Uterus (tissue), 2 donors: ENCODE results near the gene NOTUM.

ENCODE experiments used
- POLR2A ChIP-seq, 2 donors: fragments of 450-650 bp; IDR thresholded peaks; one replicate each; pipeline ENCODE4 v1.6.1; 2016; ENCODE audit warnings: antibody characterized with exemption in 2 of 2, mild to moderate bottlenecking in 1 of 2, moderate library complexity in 1 of 2
- TF ChIP-seq, protein P1 (sequence below), 4 experiments: fragments of 200-600 bp in 2 of 4; fragments of 450-650 bp in 2 of 4; sonication (generic) in 2 of 4; IDR thresholded peaks; one replicate each; pipeline ENCODE4 v1.5.1; 2016 to 2019; ENCODE audit warnings: antibody characterized with exemption in 4 of 4, mild to moderate bottlenecking in 2 of 4, moderate library complexity in 1 of 4

DNA sequence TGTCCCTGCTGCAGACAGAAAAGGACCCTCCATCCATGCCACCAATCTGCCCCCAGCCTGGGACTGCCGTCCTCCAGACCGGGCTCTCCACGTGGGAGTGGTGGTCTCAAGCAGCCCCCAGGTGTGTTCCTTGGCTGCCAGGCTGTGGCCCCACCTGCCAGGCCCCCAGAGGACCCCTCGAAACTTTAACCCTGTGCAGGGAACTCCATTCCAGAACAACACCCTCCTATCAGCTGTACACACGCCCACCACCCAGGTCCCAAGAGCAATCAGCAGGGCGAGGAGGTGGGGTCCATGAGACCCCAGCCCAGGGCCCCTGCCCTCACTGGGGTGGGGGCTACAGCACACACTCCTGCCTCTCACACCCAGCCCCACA, 25.3 kb downstream of the NOTUM start:
- TF ChIP-seq, protein P1, sequence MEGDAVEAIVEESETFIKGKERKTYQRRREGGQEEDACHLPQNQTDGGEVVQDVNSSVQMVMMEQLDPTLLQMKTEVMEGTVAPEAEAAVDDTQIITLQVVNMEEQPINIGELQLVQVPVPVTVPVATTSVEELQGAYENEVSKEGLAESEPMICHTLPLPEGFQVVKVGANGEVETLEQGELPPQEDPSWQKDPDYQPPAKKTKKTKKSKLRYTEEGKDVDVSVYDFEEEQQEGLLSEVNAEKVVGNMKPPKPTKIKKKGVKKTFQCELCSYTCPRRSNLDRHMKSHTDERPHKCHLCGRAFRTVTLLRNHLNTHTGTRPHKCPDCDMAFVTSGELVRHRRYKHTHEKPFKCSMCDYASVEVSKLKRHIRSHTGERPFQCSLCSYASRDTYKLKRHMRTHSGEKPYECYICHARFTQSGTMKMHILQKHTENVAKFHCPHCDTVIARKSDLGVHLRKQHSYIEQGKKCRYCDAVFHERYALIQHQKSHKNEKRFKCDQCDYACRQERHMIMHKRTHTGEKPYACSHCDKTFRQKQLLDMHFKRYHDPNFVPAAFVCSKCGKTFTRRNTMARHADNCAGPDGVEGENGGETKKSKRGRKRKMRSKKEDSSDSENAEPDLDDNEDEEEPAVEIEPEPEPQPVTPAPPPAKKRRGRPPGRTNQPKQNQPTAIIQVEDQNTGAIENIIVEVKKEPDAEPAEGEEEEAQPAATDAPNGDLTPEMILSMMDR (IDR thresholded peaks at IDR 0.05), result no peak
- no peak for TF ChIP-seq POLR2A (IDR thresholded peaks at IDR 0.05)
